Endothelial cell of umbilical vein (primary cell): ENCODE data around the gene GAA. TPM values are rescaled to one million over a fixed set of nuclear protein-coding genes. Genes with fewer than 3 reads are reported as not detected.

Source experiments
- BruUV-seq: library from RNA; stranded (reverse); fragments of 400-500 nt; replicated peaks from 2 replicates; lab custom pipeline; 2021; lab: Mats Ljungman, UMichigan
- CTCF ChIA-PET: fragments of 300-600, 350-600 bp; sonication (Branson Sonifier 250); formaldehyde crosslinking; loops from one replicate; lab custom pipeline; 2021; ENCODE audit warnings: antibody characterized with exemption, inconsistent platforms; lab: Charles Lee
- POLR2A ChIA-PET: fragments of 300-600, 350-600 bp; sonication (Branson Sonifier 250); formaldehyde crosslinking; loops from one replicate; lab custom pipeline; 2021; ENCODE audit warnings: antibody characterized with exemption, inconsistent platforms; lab: Charles Lee
- DNase-seq: peaks from one replicate; pipeline ENCODE4 v3.0.0-alpha.2; 2011; ENCODE audit warnings: low read depth, low spot score
- FAIRE-seq: peaks from 2 replicates; lab custom pipeline; 2011; peaks lifted over from hg19 to GRCh38; lab: Jason Lieb, UNC
- H2AFZ ChIP-seq: 2 replicates; pipeline ENCODE4 v1.6.0; 2012; ENCODE audit warnings: low read depth, low read length, control low read depth, inconsistent platforms
- H3K27ac ChIP-seq: 2 replicates; pipeline ENCODE4 v1.5.1; 2011; ENCODE audit warnings: low read depth, mild to moderate bottlenecking, control low read depth, low read length, moderate library complexity; ENCODE audit not compliant: insufficient read depth
- H3K27me3 ChIP-seq, 2 experiments: 2 replicates each; pipeline versions ENCODE4 v1.6.0 to v1.6.1; 2011; ENCODE audit warnings: low read length in 2 of 2, mixed read lengths in 1 of 2; ENCODE audit not compliant: control insufficient read depth in 2 of 2, insufficient read depth in 2 of 2
- H3K36me3 ChIP-seq, 2 experiments: 2 replicates in 1 of 2; 3 replicates in 1 of 2; pipeline ENCODE4 v1.5.1; 2011; ENCODE audit warnings: low read length in 2 of 2, mild to moderate bottlenecking in 1 of 2, moderate library complexity in 1 of 2; ENCODE audit not compliant: control insufficient read depth in 2 of 2, insufficient read depth in 2 of 2; ENCODE audit errors: extremely low read depth in 1 of 2
- H3K4me1 ChIP-seq: 3 replicates; pipeline ENCODE4 v1.5.1; 2011; ENCODE audit warnings: mild to moderate bottlenecking, low read length; ENCODE audit not compliant: control insufficient read depth, insufficient read depth; ENCODE audit errors: extremely low read depth
- H3K4me2 ChIP-seq: 2 replicates; pipeline ENCODE4 v1.6.1; 2011; ENCODE audit warnings: low read length, control low read depth, mixed read lengths; ENCODE audit not compliant: insufficient read depth
- H3K4me3 ChIP-seq, 3 experiments: fragments of 200-600 bp in 1 of 3; sonication (generic), shearing (Covaris generic) in 1 of 3; replicated peaks in 1 of 3; 2 replicates each; pipeline ENCODE4 v1.5.1; 2011 to 2016; ENCODE audit warnings: control low read depth in 3 of 3, low read length in 3 of 3, mild to moderate bottlenecking in 2 of 3, inconsistent platforms in 1 of 3, low read depth in 1 of 3, moderate library complexity in 1 of 3; ENCODE audit not compliant: insufficient read depth in 1 of 3
- H3K79me2 ChIP-seq: 2 replicates; pipeline ENCODE4 v1.6.0; 2012; ENCODE audit warnings: low read length, inconsistent platforms; ENCODE audit not compliant: control insufficient read depth, insufficient read depth
- H3K9ac ChIP-seq: replicated peaks from 2 replicates; pipeline ENCODE3; 2011; ENCODE audit warnings: low read length, control low read depth; ENCODE audit not compliant: insufficient read depth; ENCODE audit errors: extremely low read depth
- H3K9me1 ChIP-seq: replicated peaks from 3 replicates; pipeline ENCODE4 v1.6.0; 2011; ENCODE audit warnings: mild to moderate bottlenecking, low read length; ENCODE audit not compliant: control insufficient read depth, insufficient read depth; ENCODE audit errors: extremely low read depth
- H3K9me3 ChIP-seq: replicated peaks from 2 replicates; pipeline ENCODE4 v1.5.1; 2012; ENCODE audit warnings: low read length, inconsistent platforms; ENCODE audit not compliant: control insufficient read depth, insufficient read depth
- H4K20me1 ChIP-seq: replicated peaks from 2 replicates; pipeline ENCODE3; 2011; ENCODE audit warnings: mild to moderate bottlenecking, low read length; ENCODE audit not compliant: control insufficient read depth, insufficient read depth; ENCODE audit errors: extremely low read depth
- CTCF ChIP-seq, 2 donors: IDR thresholded peaks; 1 replicate in 1 of 2; 2 replicates in 1 of 2; pipeline ENCODE4 v1.5.1; 2011; ENCODE audit warnings: low read length in 2 of 2, mild to moderate bottlenecking in 2 of 2, moderate library complexity in 2 of 2, control low read depth in 1 of 2, inconsistent platforms in 1 of 2, low read depth in 1 of 2; ENCODE audit not compliant: insufficient read depth in 1 of 2; ENCODE audit errors: extremely low read depth in 1 of 2
- EZH2 ChIP-seq: IDR thresholded peaks from 2 replicates; pipeline ENCODE4 v1.6.1; 2012; ENCODE audit warnings: borderline replicate concordance, low read depth, mild to moderate bottlenecking, moderate library complexity, low read length, inconsistent platforms; ENCODE audit not compliant: severe bottlenecking
- FOS ChIP-seq: IDR thresholded peaks from 2 replicates; pipeline ENCODE4 v1.6.1; 2011; ENCODE audit warnings: mild to moderate bottlenecking, low read length, moderate library complexity, borderline replicate concordance; ENCODE audit not compliant: insufficient read depth
- GATA2 ChIP-seq: IDR thresholded peaks from 2 replicates; pipeline ENCODE4 v1.7.0; 2011; ENCODE audit warnings: low read depth, mild to moderate bottlenecking, moderate library complexity, mixed read lengths, low read length; ENCODE audit not compliant: insufficient read length, insufficient read depth
- JUN ChIP-seq: IDR thresholded peaks from 2 replicates; pipeline ENCODE4 v1.6.1; 2011; ENCODE audit warnings: borderline replicate concordance, low read depth; ENCODE audit not compliant: insufficient read length, insufficient read depth
- MAX ChIP-seq: IDR thresholded peaks from 2 replicates; pipeline ENCODE4 v1.6.1; 2011; ENCODE audit not compliant: insufficient read depth, insufficient read length
- MYC ChIP-seq: IDR thresholded peaks from one replicate; pipeline ENCODE4 v1.6.1; 2011; ENCODE audit warnings: mild to moderate bottlenecking, low read depth, low read length
- POLR2A ChIP-seq: IDR thresholded peaks from 2 replicates; pipeline ENCODE4 v1.6.1; 2012; ENCODE audit warnings: low read depth, mild to moderate bottlenecking, control low read depth, low read length
- POLR2AphosphoS5 ChIP-seq: IDR thresholded peaks from 2 replicates; pipeline ENCODE4 v1.6.1; 2012; ENCODE audit warnings: low read depth, mild to moderate bottlenecking, control low read depth, low read length, moderate library complexity; ENCODE audit not compliant: insufficient read depth
- dilution Hi-C: fragments of 300-500 bp; cut with MboI; formaldehyde crosslinking; loops from one replicate; pipeline ENCODE4 v1.15.0; 2019; ENCODE audit warnings: low sequenced_read_pairs; ENCODE audit not compliant: extremely low pct_ligation_motif_present
- intact Hi-C: fragments of 100-400 bp; cut with micrococcal nuclease; formaldehyde crosslinking; loops from one replicate; pipeline ENCODE4 v1.10.0; 2022
- polyA plus RNA-seq, 4 experiments: library from polyadenylated mRNA; depleted of rRNA in 3 of 4; stranded (reverse) in 3 of 4; unstranded in 1 of 4; fragments of >200 nt; gene quantifications; 2 replicates each; pipeline versions ENCODE4 v1.2.1 to v1.2.3, GENCODE V29; 2011 to 2012; ENCODE audit warnings: missing spikeins in 1 of 4
- total RNA-seq: library from RNA; stranded (reverse); gene quantifications from 2 replicates; pipeline ENCODE4 v1.2.3, GENCODE V29; 2021

Gene GAA
- total and polyA plus RNA-seq, 2 donors (not counting 3 experiments of a cell fraction or from before 2014, with no cell fraction given): 26.3 to 49.7 TPM

- Histone ChIP-seq H3K9me3 (no peaks in the 10 kb centered on the region), H3K4me2 (no peak overlapping the region), H3K27me3 (peaks cover 0 to 2% of the 10 kb centered on the region in 2 experiments), H4K20me1 (no peaks in the 10 kb centered on the region), H3K4me1 (peaks cover 6% of the 10 kb centered on the region), H3K27ac (no peak overlapping the region), H3K79me2 (peaks cover 9% of the 10 kb centered on the region), H2AFZ (no peak overlapping the region), H3K4me3 (no peak overlapping the region), H3K9me1 (no peaks in the 10 kb centered on the region), H3K9ac (no peak overlapping the region), H3K36me3 (no peaks in the 10 kb centered on the region)
- BruUV-seq: no TSS peak
- ChIA-PET POLR2A (no interaction called here), CTCF (no interaction called here)
- FAIRE-seq: no peak
- dilution Hi-C loops (no loop called here), intact Hi-C loops (no loop called here)
- TF ChIP-seq CTCF (IDR thresholded peaks at IDR 0.05; ENCODE audit: extremely low read depth in 1 of 2, insufficient read depth in 1 of 2, low read depth in 1 of 2, low read length in 2 of 2): no peak
- TF ChIP-seq MAX: no peak
- no peak for TF ChIP-seq FOS
- TF ChIP-seq JUN: no peak
- TF ChIP-seq MYC: no peak
- no peak for TF ChIP-seq EZH2
- no peak for TF ChIP-seq POLR2AphosphoS5
- TF ChIP-seq POLR2A: no peak
- no peak for TF ChIP-seq GATA2
- DNase-seq: no peak
Observed at GRCh38 chr17:80152081-80152702, 50.8 kb downstream of the GAA start.
